ENCODE measurements around the gene MAML2. TPM values are rescaled to one million over a fixed set of nuclear protein-coding genes. Genes with fewer than 3 reads are reported as not detected.

Gene MAML2
- total and polyA plus RNA-seq, 2 of the 8 experiments (the other 6 are each of a cell fraction or from before 2014, with no cell fraction given): 3.8 to 6.6 TPM

GRCh38 chr11:96119211-96119610 lies 223.8 kb downstream of the MAML2 start:
- WGBS, 2 experiments (ENCODE audit: extremely low coverage in 1 of 2, insufficient coverage in 1 of 2, insufficient read length in 1 of 2, insufficient replicate concordance in 2 of 2, low coverage in 1 of 2, low lambda C conversion rate in 2 of 2, missing lambda C conversion rate in 1 of 2): 52% methylated on average over 3 of the region's 3 CpGs; no CpG with 5 or more reads in 1 of the 2 experiments
- Histone ChIP-seq H3K23me2 (ENCODE audit: low read depth, low read length) (no peaks in the 10 kb centered on the region), H3K4me3 (ENCODE audit: extremely low read depth in 1 of 4, insufficient read depth in 2 of 4, low read depth in 3 of 4, low read length in 4 of 4) (no peak overlapping the region), H3K9ac (replicated peaks in 1 of 4; ENCODE audit: extremely low read depth in 1 of 4, low read depth in 3 of 4, low read length in 3 of 4) (no peak overlapping the region), H2BK15ac (ENCODE audit: low read length) (no peak overlapping the region), H2BK12ac (ENCODE audit: low read depth, low read length) (no peak overlapping the region), H3K4ac (replicated peaks; ENCODE audit: insufficient read length, low read depth, low read length) (no peak overlapping the region), H3K36me3 (ENCODE audit: control insufficient read depth in 2 of 4, insufficient read depth in 4 of 4, low read length in 3 of 4) (no peaks in the 10 kb centered on the region), H4K5ac (ENCODE audit: insufficient read length, low read depth, low read length) (no peak overlapping the region), H3K27me3 (replicated peaks in 1 of 4; ENCODE audit: control insufficient read depth in 3 of 4, extremely low read depth in 1 of 4, insufficient read depth in 3 of 4, low read length in 3 of 4) (no peaks in the 10 kb centered on the region), H2AK5ac (ENCODE audit: low read depth, low read length) (no peak overlapping the region), H3K9me3 (ENCODE audit: insufficient read depth in 2 of 2, low read depth in 1 of 2, low read length in 1 of 2) (no peaks in the 10 kb centered on the region), H3K14ac (ENCODE audit: insufficient read length) (no peak overlapping the region), H3K4me1 (replicated peaks in 1 of 4; ENCODE audit: control insufficient read depth in 3 of 4, insufficient read depth in 4 of 4, low read length in 3 of 4) (peaks cover 0 to 7% (median 0%) of the 10 kb centered on the region in 4 experiments; a peak in 1 of 7 replicates), H3K56ac (replicated peaks; ENCODE audit: insufficient read length, low read depth, low read length) (no peak overlapping the region), H3K4me2 (ENCODE audit: insufficient read depth in 1 of 2, low read depth in 2 of 2, low read length in 2 of 2) (no peak overlapping the region), H2BK5ac (ENCODE audit: low read depth, low read length) (no peak overlapping the region), H3K79me1 (ENCODE audit: low read depth, low read length) (no peaks in the 10 kb centered on the region), H4K8ac (ENCODE audit: extremely low read depth, insufficient read depth, low read length) (no peak overlapping the region), H3K27ac (ENCODE audit: low read depth, low read length) (no peak overlapping the region), H2BK120ac (replicated peaks; ENCODE audit: low read depth, low read length) (no peak overlapping the region), H3K18ac (ENCODE audit: extremely low read depth, low read length) (no peak overlapping the region), H4K20me1 (replicated peaks in 1 of 2; ENCODE audit: control insufficient read depth in 1 of 2, insufficient read depth in 2 of 2, low read length in 2 of 2) (no peaks in the 10 kb centered on the region), H3K23ac (ENCODE audit: insufficient read length) (no peak overlapping the region), H4K91ac (replicated peaks; ENCODE audit: insufficient read length, low read length) (no peak overlapping the region), H2AFZ (ENCODE audit: low read length) (no peak overlapping the region), H2BK20ac (ENCODE audit: low read length) (no peak overlapping the region), H3K79me2 (ENCODE audit: control insufficient read depth in 1 of 2, insufficient read depth in 2 of 2, low read length in 2 of 2) (no peaks in the 10 kb centered on the region)
- no peak for FAIRE-seq
- POLR2A ChIA-PET (ENCODE audit: partially characterized antibody): no interaction called here
- DNase-seq (ENCODE audit: low read depth in 1 of 2, low spot score in 2 of 2): no peak
- CTCF ChIA-PET (ENCODE audit: partially characterized antibody): interaction anchor here (0.9 to 1.1 kb wide), 2 partner anchors 15 to 239 kb away, joined by 3 to 7 read pairs; no protein-coding TSS in a partner anchor
- TF ChIP-seq JUND (IDR thresholded peaks at IDR 0.05; ENCODE audit: low read length) (no peak), TAF7 (optimal IDR thresholded peaks at IDR 0.05; ENCODE audit: borderline replicate concordance, low read depth, low read length) (no peak), NRF1 (IDR thresholded peaks at IDR 0.05; ENCODE audit: low read depth, low read length) (no peak), HDAC2 (IDR thresholded peaks at IDR 0.05; ENCODE audit: borderline replicate concordance in 1 of 2, low read depth in 2 of 2, low read length in 2 of 2) (no peak), EZH2 (IDR thresholded peaks at IDR 0.05; ENCODE audit: low read depth, low read length, severe bottlenecking) (no peak), CBX5 (IDR thresholded peaks at IDR 0.05; ENCODE audit: low read depth, low read length) (no peak), ASH2L (IDR thresholded peaks at IDR 0.05; ENCODE audit: low read length) (no peak), SP1 (IDR thresholded peaks at IDR 0.05; ENCODE audit: low read depth, low read length) (no peak), KDM5A (IDR thresholded peaks at IDR 0.05; ENCODE audit: low read length) (no peak), SRF (IDR thresholded peaks at IDR 0.05; ENCODE audit: low read depth, low read length) (no peak), USF2 (IDR thresholded peaks at IDR 0.05; ENCODE audit: low read length) (no peak), SIRT6 (IDR thresholded peaks at IDR 0.05; ENCODE audit: low read length) (no peak), YY1 (IDR thresholded peaks at IDR 0.05; ENCODE audit: low read depth, low read length) (no peak), CHD2 (IDR thresholded peaks at IDR 0.05; ENCODE audit: low read length) (no peak), POLR2AphosphoS5 (IDR thresholded peaks at IDR 0.05; ENCODE audit: low read depth, low read length) (no peak)
